SH-SY5Y (cell line): ENCODE results near the gene BTF3.

ENCODE experiments used
- GATA2 ChIP-seq: IDR thresholded peaks from 2 replicates; pipeline ENCODE4 v1.6.1; 2011; ENCODE audit warnings: mild to moderate bottlenecking, low read depth, low read length
- GATA3 ChIP-seq: IDR thresholded peaks from 2 replicates; pipeline ENCODE4 v1.6.1; 2011; ENCODE audit warnings: low read depth, mild to moderate bottlenecking, low read length, moderate library complexity

DNA sequence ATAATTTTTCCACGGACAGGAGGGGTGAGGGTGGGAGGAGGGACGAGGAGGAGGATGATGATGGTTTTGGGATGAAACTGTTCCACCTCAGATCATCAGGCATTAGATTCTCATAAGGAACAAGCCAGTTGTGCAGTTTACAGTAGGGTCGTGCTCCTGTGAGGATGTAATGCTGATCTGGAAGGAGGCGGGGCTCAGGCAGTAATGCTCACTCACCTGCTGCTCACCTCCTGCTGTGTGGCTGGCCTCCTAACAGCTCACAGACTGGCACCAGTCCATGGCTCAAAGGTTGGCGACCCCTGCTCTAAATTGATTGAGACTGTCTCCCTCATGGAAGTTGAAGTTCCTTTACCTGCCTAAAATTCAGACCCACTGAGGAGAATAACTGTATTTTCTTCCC is 34.0 kb downstream of the BTF3 start:
- TF ChIP-seq GATA2 (no peak), GATA3 (no peak)
